COR-L47 (cell line): ENCODE measurements around the gene ZBED4.
A peak's percentile ranks its signal among the peaks of the same experiment; 100 is the strongest.

Source experiments
- DNase-seq: peaks from one replicate; lab custom pipeline; 2025; lab: John Stamatoyannopoulos, UW

ZBED4 gene

DNA sequence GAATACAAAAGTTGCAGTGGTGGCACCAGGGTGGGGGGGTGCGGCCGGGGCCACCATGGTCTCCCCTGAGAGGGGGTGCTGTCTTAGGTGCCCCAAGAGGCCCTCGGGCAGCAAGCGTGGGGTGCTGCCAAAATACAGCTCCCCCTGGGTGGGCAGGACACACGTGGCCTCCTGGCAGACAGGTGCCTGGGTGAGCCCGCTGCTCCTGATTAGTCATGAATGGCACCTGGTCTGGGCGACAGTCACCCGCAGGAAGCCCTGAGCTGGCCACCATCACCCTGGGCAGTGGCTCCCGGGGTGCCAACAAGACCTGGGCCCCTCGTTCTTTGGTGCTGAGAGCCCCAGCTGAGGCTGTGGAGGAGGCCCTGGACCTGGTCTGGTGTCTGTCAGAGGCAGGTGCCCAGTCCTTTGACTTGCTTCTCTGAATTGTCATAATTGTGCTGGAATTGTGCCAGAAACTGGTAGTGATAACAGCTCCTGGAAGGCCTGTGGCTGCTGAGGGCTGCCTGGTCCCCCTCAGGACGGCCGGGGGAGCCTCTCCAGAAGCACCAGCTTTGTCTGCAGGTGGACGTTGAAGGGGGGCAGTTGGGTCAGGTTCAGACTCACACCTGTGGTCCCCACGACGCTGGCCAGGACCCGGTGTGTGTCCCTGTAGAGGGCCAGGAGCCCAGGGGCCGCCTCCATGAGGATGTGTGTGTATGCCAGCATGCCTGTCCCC, 49.8 kb downstream of the ZBED4 start:
- peak; percentile 81 for DNase-seq

DNA sequence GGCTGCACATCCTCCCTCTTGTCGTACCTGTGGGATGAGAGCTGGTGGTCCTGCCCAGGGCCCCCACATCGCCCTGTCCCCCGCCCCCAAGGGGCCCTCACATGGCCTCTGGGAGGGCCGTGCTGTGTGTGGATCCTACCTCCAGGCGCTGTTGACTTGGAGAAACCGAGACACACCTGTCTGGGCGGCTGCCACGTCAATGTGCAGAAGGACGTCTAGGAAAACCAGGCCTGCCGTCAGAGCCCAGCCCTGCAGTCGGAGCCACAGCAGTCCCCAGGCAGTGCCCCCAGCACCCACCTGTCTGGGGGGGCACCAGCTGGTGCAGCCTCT, 50.4 kb downstream of the ZBED4 start:
- DNase-seq: no peak

DNA sequence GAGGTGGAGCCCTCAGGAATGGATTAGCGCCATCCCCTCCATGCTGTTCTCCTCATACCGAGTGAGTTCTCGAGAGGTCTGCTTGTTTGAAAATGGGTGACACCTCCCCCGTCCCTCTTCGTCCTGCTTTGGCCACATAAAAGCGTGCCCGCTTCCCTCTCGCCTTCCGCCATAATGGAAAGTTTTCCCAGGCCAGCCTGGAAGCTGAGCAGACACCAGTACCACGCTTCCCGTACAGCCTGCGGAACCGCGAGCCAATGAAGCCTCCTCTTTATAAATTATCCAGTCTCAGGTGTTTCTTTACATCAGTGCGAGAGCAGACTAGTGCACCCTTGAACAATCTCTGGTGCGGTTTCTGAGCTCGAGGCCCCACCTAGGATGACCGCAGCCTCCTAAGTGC, 51.8 kb downstream of the ZBED4 start:
- DNase-seq: no peak

DNA sequence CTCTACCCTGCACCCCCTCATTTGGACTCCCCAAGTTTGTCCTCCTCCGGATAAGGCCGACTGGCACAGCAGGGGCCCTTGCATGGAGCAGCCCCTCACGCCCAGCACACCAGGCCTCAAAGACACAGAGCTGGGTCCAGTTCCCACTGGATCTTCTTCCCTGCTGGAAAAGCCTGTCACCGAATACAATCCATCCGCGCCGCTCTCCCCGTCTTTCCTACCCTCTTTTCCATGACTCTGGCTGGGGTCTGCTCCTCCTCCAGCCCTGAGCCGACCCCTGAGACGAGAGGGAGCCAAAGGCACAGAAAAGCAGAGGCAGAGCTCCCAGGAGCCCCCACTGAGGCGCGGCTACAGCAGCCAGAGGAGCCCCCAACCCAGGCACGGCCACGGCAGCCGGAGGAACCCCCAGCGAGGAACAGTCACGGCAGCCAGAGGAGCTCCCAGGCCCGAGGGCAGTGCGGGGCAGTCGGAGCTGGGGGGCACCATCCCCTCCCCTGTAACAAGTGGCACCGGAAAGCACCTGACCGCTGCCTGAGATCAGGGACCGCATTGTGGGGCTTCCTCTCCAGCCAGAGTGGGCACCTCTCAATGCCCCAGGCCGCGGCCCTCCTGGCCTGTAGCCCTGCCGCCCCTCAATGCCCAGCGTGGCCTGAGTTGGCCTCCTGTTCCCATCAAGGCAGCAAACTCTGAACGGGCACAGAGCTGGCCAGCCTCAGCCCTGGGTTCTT, 52.6 kb downstream of the ZBED4 start:
- DNase-seq: no peak

DNA sequence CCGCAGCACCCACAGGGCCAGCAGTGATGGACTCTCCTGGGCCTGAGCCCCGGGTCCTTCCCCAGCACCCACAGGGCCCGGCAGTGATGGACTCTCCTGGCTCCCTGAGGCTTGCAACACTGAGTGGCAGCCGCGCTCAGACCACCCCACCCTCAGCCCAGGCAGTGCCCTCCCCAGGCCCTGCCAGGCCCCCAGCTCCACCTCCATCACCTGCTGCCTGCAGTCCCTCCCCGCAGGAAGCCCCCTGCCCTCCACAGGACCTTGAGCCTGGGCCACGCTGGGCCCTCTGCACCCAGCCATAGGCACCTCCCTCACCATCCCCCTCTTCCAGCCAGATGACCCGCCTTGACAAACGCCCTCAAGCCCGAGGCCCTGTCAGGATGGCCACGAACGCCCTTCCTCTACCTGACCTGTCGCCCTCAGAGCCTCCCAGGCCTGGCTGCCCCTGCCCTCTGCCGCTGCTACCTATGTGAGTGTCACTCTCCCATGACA, 53.2 kb downstream of the ZBED4 start:
- DNase-seq: no peak

DNA sequence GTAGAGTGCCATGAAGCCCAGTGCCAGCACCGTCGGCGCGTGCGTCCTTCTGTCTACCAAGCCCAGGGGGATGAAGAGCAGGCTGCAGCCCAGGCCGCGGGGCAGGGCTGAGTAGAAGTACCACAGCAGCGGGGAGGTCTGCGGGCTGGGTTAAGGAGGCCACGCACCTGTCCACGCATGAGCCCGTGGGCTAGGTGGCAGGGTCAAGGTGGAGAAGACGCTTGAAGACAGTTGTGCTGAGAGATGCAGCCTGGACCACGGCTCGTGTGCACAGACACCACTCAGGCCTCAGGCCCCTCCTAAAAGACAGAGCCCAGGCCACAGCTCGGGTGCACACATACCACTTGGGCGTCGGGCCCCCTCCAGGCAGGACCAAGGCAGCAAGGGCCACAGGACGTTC, 54.2 kb downstream of the ZBED4 start:
- no peak for DNase-seq

DNA sequence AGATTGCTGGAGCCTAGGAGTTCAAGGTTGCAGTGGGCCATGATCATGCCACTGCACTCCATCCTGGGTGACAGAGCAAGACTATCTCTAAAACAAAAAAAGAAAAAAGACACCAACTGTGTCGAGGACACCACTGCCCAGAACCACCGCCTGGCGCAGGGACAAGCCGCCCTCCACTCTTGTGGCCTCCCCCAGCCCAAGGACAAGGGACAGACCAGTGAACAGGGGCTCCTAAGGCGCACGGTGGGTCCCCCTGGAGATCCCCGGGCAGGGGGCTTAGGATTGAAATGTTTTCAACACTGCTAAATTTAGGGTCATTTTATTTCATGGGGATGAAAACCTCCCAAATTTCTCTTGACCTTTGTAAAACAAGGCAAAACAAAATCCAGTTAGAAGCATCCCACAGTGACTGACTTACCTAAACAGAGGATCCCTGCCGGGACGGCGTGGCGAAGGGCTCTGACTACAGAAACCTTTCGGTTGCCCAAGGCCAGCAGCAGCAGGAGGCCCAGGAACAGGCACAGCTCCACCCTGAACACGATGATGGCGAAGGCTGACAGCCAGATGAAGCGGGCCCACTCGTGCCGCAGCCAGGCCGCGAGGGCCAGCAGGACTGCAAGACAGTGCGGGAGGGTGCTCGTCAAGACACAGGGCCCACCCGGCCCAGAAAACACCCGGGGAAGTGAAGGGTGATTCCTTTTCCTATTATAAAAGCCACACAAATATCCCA, 56.0 kb downstream of the ZBED4 start:
- DNase-seq: no peak

DNA sequence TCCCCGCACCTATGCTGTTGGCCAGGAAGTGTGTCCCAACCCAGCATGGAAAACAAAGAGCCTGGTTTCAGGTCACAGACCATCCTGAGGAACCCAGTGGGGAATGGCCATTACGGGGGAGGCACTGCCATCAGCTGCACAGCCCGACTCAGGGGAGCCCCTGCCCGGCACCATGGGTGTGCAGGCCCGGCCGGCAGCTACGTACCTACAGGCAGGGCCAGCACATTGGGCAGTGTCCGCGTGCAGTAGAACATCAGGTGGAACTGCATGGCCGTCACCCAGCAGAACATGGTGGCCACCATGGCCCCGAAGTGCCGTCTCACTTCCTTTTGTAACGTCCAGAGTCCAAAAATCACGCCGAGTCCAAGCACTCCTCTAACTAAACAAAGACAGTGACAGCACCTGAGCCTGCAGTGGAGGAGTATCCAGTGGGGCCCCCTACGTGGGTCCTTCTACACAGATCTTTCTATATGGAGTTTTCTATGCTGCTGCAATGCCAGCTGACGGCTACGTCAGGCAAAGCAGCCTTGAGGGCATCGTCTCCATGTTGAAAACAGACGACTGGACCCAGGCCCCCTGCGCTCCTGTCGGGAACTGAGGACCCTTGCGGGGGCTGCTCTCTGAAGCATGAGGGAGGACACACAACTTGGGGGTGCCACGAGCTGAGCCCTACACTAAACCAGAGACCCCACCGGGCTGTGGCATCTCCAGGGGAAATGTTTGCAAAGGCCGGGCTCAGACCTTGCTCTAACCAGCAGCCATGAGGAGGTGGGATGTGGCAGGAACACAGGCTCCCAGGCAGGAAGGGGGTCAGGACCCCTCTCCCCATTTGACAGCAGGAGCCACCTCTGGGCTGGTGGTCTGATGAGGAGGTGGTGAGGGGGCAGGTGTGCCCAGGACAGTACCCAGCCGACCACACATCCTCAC, 56.8 kb downstream of the ZBED4 start:
- no peak for DNase-seq

DNA sequence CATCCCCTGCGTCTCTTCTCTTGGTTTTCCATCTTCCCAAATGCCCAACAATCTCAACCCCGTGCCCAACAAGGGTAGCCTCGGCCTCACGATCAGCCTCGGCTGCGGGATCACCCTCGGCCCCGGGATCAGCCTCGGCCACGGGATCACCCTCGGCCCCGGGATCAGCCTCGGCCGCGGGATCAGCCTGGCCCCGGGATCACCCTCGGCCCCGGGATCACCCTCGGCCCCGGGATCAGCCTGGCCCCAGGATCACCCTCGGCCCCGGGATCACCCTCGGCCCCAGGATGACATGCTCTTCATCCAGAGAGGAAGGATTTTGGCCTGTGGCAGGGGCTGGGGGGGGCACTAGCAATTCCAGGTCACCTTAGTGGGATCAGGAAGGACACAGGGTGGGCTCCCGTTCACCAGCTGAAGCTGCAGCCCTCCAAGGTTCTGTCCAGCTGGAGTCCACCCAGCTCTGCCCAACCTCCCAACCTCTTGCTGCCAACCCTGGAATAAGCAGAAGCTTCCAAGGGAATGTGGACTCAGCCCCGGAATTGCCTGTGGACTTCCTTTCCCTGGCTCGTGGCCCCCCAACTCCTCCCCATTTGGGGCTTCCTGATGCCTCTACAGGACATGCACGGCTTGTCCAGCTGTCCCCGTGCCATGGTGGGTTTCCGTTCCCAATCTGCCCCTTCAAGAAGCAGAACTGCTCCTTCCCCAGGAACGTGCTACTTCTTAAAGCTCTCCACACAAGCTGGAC, 58.4 kb downstream of the ZBED4 start:
- no peak for DNase-seq

DNA sequence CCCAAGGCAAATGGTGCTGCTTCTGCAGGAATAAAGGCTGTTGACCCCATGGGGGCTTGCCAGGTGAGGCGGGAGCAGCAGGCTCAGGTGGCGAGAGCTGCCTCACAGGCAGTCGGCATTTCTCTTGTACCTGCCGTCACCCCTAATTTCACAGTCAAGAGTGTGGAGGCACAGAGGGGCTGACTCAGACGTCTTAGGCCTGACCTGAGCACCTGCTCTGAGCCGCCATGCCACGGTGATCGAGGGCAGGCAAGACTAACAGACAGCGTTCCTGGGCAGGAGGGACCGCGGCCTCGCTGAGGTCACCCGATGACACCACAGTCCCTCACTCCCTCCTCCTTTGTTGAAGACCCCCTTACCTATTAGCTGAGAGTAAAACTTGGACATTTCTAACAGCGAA, 59.4 kb downstream of the ZBED4 start:
- DNase-seq: no peak

DNA sequence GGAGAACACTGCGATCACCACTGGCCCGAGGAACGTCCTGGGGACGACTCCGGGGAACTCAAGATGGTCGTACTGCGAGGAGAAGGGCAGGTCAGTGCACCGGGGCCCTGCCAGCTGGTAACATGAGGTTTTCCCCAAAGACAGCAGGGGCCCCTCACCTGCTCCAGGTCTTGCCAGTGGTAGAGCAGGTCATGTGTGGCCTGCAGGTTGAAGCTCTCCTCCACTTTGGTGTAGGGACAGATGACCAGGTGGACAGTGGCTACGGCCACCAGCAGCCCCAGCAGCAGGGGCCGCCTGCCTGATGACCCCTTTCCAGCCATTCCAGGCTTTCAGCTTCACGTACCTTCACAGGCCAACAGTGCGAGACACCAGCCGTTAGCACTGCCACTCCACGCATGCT, 59.8 kb downstream of the ZBED4 start:
- no peak for DNase-seq

DNA sequence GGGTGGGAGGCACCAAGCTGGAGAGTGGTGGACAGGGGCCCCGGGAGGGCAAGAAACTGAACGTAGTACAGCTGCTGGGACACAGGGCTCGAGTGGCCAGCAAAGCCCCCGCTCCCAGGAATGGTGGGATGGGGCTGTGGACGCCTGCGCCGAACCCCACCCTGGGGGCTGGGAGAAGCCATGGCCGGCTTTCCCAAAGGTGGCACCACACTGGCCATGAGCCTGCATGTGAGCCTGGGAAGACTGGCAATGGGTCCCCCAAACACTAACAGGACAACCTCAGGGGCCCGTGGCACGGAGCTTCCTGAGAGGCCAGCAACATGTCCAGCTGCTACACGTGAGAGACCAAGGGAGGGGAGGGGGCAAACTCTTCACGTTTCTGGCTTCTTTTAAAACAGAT, 60.6 kb downstream of the ZBED4 start:
- no peak for DNase-seq

DNA sequence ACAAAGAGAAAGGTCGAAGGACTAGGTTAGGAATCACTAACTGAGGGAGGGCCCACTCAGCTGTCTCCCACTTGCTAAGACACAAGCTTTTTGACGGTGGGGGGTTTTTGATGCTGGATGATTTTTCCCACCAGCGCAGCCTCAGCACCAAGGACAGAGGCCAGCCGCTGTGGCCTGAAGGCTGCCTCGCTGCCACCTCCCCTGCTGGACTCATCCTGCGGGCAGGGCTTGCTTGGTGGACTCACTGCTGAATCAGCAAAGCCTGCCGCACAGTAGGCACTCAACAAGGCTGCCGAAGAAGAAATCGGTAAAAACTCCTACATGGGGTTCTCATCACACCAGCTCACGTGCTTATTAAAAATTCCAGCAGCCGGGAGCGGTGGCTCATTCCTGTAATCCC, 62.0 kb downstream of the ZBED4 start:
- DNase-seq: no peak

DNA sequence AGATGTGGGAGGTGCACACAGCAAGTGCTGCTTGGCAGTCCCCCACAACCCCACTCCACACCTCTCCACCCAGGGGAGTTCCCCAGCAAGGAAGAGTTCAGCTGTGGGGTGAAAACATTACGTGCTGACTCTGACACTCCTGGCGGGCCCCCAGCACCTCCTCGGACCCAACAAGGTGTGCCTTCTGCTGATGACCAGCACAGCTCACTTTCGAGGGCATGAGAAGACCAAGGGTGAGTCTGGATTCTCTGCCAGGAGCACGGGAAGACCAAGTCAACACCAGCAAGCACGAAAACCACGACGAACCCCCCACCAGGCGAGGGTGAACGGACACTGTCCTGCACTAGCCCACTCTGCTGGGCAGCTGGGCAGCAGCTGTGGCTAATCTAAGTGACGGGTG, 63.2 kb downstream of the ZBED4 start:
- DNase-seq: no peak

DNA sequence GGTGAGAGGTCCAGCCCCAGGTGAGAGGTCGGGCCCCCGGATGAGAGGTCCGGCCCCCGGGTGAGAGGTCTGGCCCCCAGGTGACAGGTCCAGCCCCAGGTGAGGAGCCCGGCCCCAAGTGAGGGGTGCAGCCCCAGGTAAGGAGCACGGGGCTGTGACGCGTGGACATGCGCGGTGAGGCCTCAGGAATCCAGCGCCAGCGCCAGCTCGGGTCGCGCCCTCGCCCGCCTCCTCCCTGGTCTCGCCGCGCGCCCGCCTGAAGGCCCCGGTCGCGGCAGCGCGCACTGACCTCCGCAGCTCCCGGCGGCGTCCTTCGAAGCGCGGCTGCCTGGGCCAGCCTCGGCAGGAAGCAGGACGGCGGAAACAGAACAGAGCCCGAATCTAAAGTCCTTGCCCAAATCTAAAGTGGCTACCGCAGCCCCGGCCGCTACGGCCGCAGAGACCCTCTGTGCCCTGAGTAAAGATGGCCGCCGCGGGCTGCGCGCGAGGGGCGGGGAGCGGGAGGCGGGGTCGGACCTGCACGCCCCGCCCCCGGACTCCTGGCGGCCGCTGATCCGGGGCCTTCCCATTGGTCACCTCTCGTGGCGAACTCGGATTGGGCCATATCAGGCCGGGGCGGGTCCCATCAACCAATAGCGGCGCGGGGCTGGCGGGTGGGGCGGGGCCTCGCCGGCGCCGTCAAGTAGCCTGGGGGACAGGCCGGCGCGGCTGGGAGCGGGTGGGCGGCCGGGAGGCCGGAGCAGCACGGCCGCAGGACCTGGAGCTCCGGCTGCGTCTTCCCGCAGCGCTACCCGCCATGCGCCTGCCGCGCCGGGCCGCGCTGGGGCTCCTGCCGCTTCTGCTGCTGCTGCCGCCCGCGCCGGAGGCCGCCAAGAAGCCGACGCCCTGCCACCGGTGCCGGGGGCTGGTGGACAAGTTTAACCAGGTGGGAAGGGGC, 64.6 kb downstream of the ZBED4 start, which contains the start of the genes ALG12 and CRELD2:
TSS of gene ALG12 (minus strand) at position 465 of the 937 bp plus-strand sequence. CDS start 4,673 bp downstream, outside the sequence.
TSS of gene CRELD2 (plus strand) at position 661 of the 937 bp plus-strand sequence. CDS start at position 797, 136 bp downstream.
- DNase-seq: peak; percentile 95

DNA sequence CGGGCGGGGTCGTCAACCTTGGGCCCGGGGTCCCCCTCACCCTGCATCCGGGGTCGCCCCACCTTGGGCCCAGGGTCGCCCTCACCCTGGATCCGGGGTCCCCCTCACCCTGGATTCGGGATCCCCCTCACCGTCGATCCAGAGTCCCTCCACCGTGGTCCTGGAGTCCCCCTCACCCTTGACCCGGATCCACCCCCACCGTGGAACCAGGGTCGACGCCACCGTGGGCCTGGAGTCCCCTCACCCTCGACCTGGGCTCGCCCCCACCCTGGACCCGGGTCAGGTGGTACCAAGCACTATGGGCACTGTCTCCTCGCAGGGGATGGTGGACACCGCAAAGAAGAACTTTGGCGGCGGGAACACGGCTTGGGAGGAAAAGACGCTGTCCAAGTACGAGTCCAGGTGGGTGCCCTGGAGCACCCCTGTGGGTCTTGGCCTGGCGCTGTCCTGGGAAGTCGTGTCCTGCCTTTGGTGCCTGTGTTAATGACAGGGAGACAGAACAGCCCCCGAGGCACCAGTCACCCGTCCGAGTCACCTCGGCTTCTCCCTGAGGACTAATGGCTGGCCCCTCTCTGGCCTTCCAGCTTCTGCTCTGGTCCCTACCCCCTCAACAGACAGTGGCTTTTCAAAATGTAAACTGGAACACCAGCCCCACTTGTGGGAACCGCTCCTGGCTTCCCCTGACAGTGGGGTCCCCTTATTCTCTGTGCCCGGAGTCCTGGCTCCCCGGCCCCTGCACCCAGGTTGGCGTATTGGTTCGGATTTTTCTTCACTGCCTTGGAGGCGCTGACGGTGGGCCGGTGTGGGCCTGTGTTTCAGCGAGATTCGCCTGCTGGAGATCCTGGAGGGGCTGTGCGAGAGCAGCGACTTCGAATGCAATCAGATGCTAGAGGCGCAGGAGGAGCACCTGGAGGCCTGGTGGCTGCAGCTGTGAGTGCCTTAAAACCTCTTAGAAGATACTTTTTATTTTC, 65.6 kb downstream of the ZBED4 start:
- DNase-seq: no peak

DNA sequence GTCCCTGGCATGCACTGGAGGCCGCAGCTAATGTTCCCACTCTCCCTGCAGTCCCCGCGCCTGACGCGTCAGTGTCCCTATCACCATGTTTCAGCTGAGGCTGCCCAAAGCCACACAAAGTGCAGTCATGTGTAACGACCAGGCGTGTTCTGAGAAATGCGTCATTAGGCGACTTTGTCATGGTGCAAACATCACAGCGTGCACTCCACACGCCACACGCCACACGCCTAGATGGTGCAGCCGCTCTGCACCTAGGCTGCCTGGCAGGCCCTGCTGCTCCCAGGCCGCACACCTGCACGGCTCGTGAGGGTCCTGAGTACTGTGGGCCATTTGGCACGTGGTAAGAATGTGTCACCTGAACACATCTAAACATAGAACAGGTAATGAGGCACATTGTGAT, 67.2 kb downstream of the ZBED4 start:
- DNase-seq: no peak

DNA sequence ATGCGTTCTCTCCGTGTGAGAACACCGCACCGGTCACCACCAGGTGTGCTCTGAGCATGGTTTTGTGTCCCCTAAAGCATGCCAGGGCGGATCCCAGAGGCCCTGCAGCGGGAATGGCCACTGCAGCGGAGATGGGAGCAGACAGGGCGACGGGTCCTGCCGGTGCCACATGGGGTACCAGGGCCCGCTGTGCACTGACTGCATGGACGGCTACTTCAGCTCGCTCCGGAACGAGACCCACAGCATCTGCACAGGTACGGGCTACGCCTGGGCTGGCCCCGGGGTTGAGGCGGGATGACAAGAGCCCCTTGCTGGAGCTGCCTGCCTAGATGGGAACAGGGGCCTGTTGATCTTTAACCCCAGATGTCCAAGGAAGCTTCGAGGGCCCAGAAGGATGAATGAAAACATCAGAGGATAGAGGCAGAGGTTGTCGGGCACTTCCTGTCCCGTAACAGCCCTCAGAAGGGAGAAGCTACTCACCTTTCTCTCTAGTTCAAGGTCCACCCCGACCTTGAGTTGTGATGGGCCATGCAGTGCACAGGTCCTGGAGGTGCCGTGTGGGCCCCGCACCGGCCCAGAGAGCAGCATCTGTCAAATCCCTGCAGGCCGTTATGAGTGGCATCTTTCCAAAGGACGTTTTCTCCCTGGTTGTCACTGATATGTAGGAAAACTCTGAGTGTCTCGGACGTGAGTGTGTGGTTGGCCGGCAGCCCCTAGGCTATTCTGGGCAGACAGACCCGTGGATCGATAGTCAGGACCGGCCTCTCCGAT, 68.0 kb downstream of the ZBED4 start:
- DNase-seq: no peak
